H1 (cell line): Measurements from ENCODE around the gene LCAT. TPM values are rescaled to one million over a fixed set of nuclear protein-coding genes. Genes with fewer than 3 reads are reported as not detected.

Experiments used
- CHD7 ChIP-seq: fragments of 300-600 bp; sonication (generic); IDR thresholded peaks from 2 replicates; pipeline ENCODE4 v1.7.1; 2012; ENCODE audit warnings: low read length, moderate library complexity, mild to moderate bottlenecking, inconsistent platforms; ENCODE audit not compliant: insufficient replicate concordance
- CREB1 ChIP-seq: IDR thresholded peaks from 2 replicates; pipeline ENCODE4 v1.6.1; 2012; ENCODE audit warnings: inconsistent platforms
- SIN3A ChIP-seq, 2 experiments: IDR thresholded peaks in 1 of 2; conservative IDR thresholded peaks in 1 of 2; 2 replicates each; pipeline ENCODE4 v1.6.1; 2011 to 2012; ENCODE audit warnings: low read length in 2 of 2, improper control_type of control experiment in 1 of 2, low read depth in 1 of 2, mild to moderate bottlenecking in 1 of 2
- TAF7 ChIP-seq: optimal IDR thresholded peaks from 2 replicates; pipeline ENCODE3; 2011; ENCODE audit warnings: low read depth, mild to moderate bottlenecking, inconsistent platforms, low read length, moderate library complexity, borderline replicate concordance
- TEAD4 ChIP-seq: IDR thresholded peaks from 2 replicates; pipeline ENCODE4 v1.6.1; 2012; ENCODE audit warnings: low read depth, low read length, inconsistent platforms, mixed read lengths
- polyA plus RNA-seq, 7 experiments: library from polyadenylated mRNA; depleted of rRNA in 3 of 7; stranded (reverse) in 5 of 7; unstranded in 2 of 7; fragments of >200 nt in 5 of 7; fragments of 200-250 nt in 2 of 7; gene quantifications; 1 replicate in 5 of 7; 2 replicates in 1 of 7; 4 replicates in 1 of 7; pipeline versions ENCODE4 v1.2.1 to v1.2.3, GENCODE V29; 2011 to 2013; ENCODE audit warnings: missing spikeins in 2 of 7, mixed read lengths in 2 of 7
- total RNA-seq: library from RNA; stranded (reverse); fragmentation: NEBNext Ultra II Directional; extraction: Animal tissue kit (Norgen Biotek cat#: 25700); gene quantifications from 2 replicates; pipeline ENCODE4 v1.2.1, GENCODE V29; 2021

The LCAT gene
- total and polyA plus RNA-seq, 2 of the 8 experiments (the other 6 are each of a cell fraction or from before 2014, with no cell fraction given), result 9.4 to 19.6 TPM

- TF ChIP-seq CHD7, result no peak
- no peak for TF ChIP-seq TEAD4
- no peak for TF ChIP-seq SIN3A (conservative IDR thresholded peaks at IDR 0.05 in 1 of 2, IDR thresholded peaks at IDR 0.05 in 1 of 2; ENCODE audit: low read depth in 1 of 2, low read length in 2 of 2)
- TF ChIP-seq CREB1, result no peak
- no peak for TF ChIP-seq TAF7
Measured at GRCh38 chr16:67928147-67928546, 15.8 kb downstream of the LCAT start (continued).
